Measurements from ENCODE around the gene EIPR1. TPM values are rescaled to one million over a fixed set of nuclear protein-coding genes. Genes with fewer than 3 reads are reported as not detected.

Gene EIPR1
- total and polyA plus RNA-seq, 2 of the 13 experiments (the other 11 are each of a cell fraction or from before 2014, with no cell fraction given): 70.0 to 96.3 TPM

GRCh38 chr2:3303583-3304406, 73.8 kb downstream of the EIPR1 start (continued):
- no peak for TF ChIP-seq TOE1 (CRISPR knock-in tag; IDR thresholded peaks at IDR 0.05)
- no peak for TF ChIP-seq ZNF567 (CRISPR knock-in tag; IDR thresholded peaks at IDR 0.05; ENCODE audit: borderline replicate concordance)
- TF ChIP-seq HOXD1 (CRISPR knock-in tag; IDR thresholded peaks at IDR 0.05): no peak
- no peak for TF ChIP-seq ZNF160 (CRISPR knock-in tag; IDR thresholded peaks at IDR 0.05)
- peak; percentile 46 for TF ChIP-seq NCOA2 (CRISPR knock-in tag; IDR thresholded peaks at IDR 0.05)
- no peak for TF ChIP-seq TCF7L2 (IDR thresholded peaks at IDR 0.05; ENCODE audit: low read depth, low read length)
- TF ChIP-seq CC2D1A (CRISPR knock-in tag; IDR thresholded peaks at IDR 0.05): no peak
- peak; percentile 62; the same call in 1 of the 2 replicates for TF ChIP-seq MIER3 (CRISPR knock-in tag; IDR thresholded peaks at IDR 0.05; ENCODE audit: borderline replicate concordance)
- TF ChIP-seq ARID3A (IDR thresholded peaks at IDR 0.05; ENCODE audit: low read depth, low read length): no peak
- TF ChIP-seq RBFOX2 (IDR thresholded peaks at IDR 0.05; ENCODE audit: low read depth, low read length): no peak
- TF ChIP-seq ZNF501 (CRISPR knock-in tag; IDR thresholded peaks at IDR 0.05): peak; percentile 60; the same call in 1 of the 2 replicates
- no peak for TF ChIP-seq EHMT2 (IDR thresholded peaks at IDR 0.05; ENCODE audit: borderline replicate concordance, low read depth, low read length)
- TF ChIP-seq REXO4 (CRISPR knock-in tag; IDR thresholded peaks at IDR 0.05; ENCODE audit: borderline replicate concordance): no peak
- peak; percentile 81; the same call in 1 of the 2 replicates for TF ChIP-seq ZNF614 (CRISPR knock-in tag; IDR thresholded peaks at IDR 0.05; ENCODE audit: borderline replicate concordance)
- peak; percentile 47; the same call in 1 of the 2 replicates for TF ChIP-seq ZNF574 (CRISPR knock-in tag; IDR thresholded peaks at IDR 0.05)
- no peak for TF ChIP-seq TIGD3 (CRISPR knock-in tag; IDR thresholded peaks at IDR 0.05; ENCODE audit: borderline replicate concordance)
- peak; percentile 88 for TF ChIP-seq MXD4 (CRISPR knock-in tag; IDR thresholded peaks at IDR 0.05)
- TF ChIP-seq IKZF5 (CRISPR knock-in tag; IDR thresholded peaks at IDR 0.05): peak; percentile 74; the same call in 1 of the 2 replicates
- peak; percentile 89 for TF ChIP-seq SAP130 (CRISPR knock-in tag; IDR thresholded peaks at IDR 0.05; ENCODE audit: low read depth)
- no peak for TF ChIP-seq NFIB (CRISPR knock-in tag; IDR thresholded peaks at IDR 0.05; ENCODE audit: borderline replicate concordance)
- no peak for TF ChIP-seq XBP1 (CRISPR knock-in tag; IDR thresholded peaks at IDR 0.05)
- TF ChIP-seq SIX4 (CRISPR knock-in tag; IDR thresholded peaks at IDR 0.05): no peak
- TF ChIP-seq ELF3 (CRISPR knock-in tag; IDR thresholded peaks at IDR 0.05): peak; percentile 50; the same call in 1 of the 2 replicates

All from HepG2 (cell line).